GM18868 (cell line): ENCODE measurements around the gene PCDHGA8.
"Not testable (repeated sequence)": the region's sequence is repeated elsewhere in the genome, so short reads cannot be mapped to it uniquely, and the experiment has no call there.

Experiments
- ATAC-seq: cut with Tn5 transposase; IDR thresholded peaks from one replicate; pipeline ENCODE4 v1.9.1; 2021; ENCODE audit warnings: mild to moderate bottlenecking, moderate library complexity; ENCODE audit not compliant: unreplicated experiment

The PCDHGA8 gene

GRCh38 chr5:141430332-141431113 is 38.1 kb downstream of the PCDHGA8 start, which contains the start of gene PCDHGA12:
PCDHGA12 (plus strand) TSS chr5:141430507; CDS start chr5:141430760, 253 bp downstream.
- ATAC-seq = peak; percentile 89

DNA sequence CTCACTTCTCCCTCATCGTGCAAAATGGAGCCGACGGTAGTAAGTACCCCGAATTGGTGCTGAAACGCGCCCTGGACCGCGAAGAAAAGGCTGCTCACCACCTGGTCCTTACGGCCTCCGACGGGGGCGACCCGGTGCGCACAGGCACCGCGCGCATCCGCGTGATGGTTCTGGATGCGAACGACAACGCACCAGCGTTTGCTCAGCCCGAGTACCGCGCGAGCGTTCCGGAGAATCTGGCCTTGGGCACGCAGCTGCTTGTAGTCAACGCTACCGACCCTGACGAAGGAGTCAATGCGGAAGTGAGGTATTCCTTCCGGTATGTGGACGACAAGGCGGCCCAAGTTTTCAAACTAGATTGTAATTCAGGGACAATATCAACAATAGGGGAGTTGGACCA is 38.9 kb downstream of the PCDHGA8 start:
- ATAC-seq = peak; percentile 56

DNA sequence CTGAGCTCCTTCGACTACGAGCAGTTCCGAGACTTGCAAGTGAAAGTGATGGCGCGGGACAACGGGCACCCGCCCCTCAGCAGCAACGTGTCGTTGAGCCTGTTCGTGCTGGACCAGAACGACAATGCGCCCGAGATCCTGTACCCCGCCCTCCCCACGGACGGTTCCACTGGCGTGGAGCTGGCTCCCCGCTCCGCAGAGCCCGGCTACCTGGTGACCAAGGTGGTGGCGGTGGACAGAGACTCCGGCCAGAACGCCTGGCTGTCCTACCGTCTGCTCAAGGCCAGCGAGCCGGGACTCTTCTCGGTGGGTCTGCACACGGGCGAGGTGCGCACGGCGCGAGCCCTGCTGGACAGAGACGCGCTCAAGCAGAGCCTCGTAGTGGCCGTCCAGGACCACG is 39.9 kb downstream of the PCDHGA8 start:
- not testable (repeated sequence) for ATAC-seq

- not testable (repeated sequence) for ATAC-seq
Observed at GRCh38 chr5:141432726-141433125, 40.3 kb downstream of the PCDHGA8 start.

DNA sequence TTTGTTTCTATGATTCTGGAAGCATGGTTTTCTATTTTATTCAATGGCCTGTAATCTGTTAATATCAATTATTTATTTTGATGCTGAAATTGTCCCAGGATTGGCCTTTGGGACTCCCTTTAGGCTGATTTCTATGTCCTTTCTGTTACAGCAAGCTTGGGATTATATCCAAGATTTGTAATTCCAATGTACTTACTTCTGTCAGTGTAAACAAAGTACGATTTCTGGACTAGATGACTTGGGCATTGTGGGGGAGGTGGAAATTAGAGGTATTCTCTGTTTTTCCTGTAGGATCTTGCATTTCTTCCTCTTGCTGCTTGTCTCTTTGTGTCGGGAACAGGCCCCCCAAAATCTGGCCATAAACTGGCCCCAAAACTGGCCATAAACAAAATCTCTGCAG is 41.6 kb downstream of the PCDHGA8 start:
- ATAC-seq = no peak

DNA sequence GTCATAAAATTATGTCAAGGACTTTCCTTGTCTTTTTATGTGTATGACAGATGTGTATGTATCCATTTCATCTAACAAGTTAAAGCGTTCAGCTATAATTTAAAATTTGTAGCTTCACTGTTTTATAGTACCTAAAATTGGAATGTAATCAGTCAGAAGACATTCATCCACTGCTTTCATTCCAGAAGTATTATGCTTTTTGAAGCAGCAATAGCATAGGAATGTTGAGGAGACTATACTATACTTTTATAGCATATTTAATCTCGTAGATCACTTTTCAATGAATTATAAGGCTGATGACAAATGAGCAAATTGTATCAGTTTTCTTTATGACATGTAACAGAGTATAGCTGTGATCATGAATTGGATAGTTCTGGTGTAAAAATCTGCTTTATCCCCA is 44.8 kb downstream of the PCDHGA8 start:
- no peak for ATAC-seq

- ATAC-seq = no peak
Observed at GRCh38 chr5:141439411-141440141, 47.1 kb downstream of the PCDHGA8 start.

- no peak for ATAC-seq
Observed at GRCh38 chr5:141440341-141440740, 47.9 kb downstream of the PCDHGA8 start.

DNA sequence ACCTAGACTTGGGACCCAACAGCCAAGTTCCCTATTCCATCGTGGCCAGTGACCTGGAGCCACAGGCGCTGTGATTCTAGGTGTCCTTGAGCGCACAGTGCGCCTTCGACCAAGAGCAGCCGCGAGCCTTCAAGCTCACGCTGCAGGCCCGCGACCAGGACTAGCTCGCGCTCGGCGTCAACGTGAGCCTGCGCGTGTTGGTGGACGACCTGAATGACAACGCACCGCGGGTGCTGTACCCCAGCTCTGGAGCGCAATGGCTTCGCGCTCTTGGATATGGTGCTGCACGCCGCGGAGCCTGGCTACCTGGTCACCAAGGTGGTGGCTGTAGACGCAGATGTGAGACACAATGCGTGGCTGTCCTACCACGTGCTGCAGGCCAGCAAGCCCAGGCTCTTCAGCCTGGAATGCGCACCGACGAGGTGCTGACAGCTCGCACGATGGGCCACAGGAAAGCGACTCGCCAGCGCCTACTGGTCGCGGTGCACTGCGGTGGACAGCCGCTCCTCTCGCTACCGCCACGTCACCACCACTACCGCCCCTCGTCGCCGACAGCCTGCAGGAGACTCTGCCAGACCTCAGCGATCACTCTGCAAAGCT is 49.2 kb downstream of the PCDHGA8 start:
- ATAC-seq = no peak
